ENCODE data around the gene KAT6B.

Gene KAT6B

DNA sequence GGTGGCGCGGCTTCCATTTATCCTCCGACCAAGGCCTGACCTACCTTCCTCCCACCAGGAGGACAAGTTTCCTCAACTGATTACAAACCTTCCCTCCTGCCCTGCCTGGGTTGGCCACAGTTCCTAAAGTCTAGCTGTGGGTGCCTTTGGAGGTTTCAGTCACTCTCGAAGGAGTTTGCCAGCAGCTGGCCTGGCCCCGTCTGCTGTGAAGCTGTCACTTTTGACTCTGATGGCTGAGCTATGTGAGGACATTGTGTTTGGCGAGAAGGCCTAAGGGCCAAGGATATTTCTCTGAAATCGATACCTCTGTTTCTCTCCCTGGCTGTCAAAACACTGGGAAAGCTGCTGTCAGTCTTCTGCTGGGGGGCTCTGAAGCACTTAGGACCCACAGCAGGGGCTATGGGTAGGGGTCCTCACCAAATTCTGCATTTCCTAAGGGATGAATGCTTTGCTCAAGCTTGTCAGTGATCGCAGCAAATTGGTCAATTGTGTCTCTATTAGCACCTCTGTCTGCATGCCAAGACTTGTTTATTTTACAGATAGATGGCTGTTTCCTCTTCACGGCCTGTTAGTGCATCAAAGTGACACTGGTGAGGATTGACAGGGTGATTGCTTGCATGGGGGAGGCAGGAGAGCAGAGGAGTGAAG lies 253.2 kb downstream of the KAT6B start:
- DNase-seq = peak; percentile 15

DNA sequence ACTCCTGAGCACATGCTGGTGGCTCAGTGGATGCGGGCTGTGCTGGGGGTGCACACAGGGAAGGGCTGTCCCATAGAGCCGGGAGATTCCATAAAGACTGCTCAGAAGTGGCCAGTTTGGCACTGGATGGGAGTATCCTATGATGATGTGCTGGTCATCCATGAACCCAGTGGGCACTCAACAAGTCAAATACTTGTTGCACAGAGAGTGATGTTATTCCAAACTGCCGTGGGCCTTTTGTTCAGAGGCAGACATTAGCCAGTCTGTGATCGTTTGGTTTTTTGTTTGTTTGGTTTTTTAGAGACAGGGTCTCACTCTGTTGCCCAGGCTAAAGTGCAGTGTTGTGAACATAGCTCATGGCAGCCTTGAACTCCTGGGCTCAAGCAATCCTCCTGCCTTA lies 254.2 kb downstream of the KAT6B start:
- DNase-seq = no peak

DNA sequence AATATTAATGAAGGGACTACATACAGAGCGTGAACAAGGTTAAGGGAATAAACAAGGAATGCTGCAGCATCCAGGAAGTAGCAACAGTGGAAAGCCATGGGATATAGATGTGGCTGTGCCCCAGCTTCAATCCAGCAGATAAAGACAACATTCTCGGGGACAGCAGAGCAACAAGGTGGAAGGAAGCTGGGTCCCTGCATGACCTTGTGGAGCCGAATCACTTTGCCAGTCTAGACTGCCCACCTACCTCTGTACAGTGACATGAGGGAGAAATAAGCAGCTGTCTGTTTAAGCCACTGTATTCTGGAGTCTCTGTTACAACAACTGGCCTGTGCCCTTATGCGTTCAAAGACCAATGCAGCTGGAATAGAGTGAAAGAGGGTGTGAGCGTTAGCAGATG lies 255.0 kb downstream of the KAT6B start:
- no peak for DNase-seq
